Stimulated activated CD4-positive, alpha-beta T cell treated with anti-CD3 and anti-CD28 coated beads, Interleukin-2, amount 100 ng/mL, for 4 hours (primary cell): ENCODE results near the gene JMY.
"Not testable (repeated sequence)": the region's sequence is repeated elsewhere in the genome, so short reads cannot be mapped to it uniquely, and the experiment has no call there.

Experiments
- DNase-seq: peaks from one replicate; pipeline ENCODE4 v3.0.0-alpha.2; 2020; ENCODE audit warnings: low read depth

The JMY gene

DNA sequence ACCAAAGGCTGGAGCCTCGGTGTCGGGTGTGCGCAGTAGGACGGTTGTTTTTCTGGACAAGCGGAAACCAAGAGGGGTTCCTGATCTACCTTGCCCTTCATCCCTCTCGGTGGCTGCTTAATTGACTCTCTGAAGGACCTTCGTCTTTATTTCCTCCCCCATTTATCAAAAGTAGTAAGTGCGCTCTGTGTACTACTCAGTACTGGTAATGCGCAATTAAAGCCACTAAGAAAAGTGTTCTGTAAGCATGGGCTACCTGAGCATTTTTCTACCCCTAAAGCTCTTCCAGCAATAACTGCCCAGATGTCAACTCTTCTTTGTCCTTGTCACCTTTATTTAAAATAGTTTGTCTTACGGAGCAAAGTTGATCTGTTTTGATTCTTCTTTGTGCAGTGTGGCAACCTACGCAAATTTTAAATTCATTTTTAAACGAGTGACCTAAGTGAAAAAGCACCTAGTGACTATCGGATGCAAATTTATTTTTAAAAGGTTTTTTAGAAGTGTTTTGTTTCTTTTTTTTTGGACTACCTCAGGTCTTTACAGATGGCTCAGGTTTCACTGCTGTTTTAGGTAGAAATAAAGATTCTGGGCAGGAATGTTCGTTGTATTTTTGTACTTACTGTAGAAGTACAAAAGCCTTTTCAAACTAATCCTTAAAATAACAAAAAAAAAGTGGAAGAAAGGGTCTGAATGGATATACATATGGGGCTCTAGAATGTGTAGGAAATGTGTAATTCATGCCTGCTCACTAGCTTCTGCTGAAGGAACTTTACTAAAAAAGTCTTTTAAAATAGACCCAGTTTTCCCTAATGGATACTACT, 2.0 kb downstream of the JMY start:
- DNase-seq = no peak

DNA sequence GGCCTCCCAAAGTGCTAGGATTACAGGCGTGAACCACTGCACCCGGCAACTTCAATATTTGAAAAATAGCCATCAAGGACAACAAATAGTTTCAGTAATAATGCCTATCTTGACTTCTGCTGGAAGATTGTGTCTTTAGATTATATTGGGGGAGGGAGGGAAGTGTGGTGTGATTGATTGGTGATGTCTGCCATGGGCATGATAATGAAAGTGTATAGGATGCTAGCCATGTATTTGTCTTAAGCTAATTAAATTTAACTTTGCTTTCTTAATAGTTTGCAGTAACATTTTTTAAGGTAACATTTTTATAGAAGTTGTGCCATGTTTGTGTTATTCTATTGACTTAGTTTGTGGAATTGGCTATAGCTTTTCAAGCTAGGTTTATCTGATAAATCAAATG, 4.6 kb downstream of the JMY start:
- no peak for DNase-seq

DNA sequence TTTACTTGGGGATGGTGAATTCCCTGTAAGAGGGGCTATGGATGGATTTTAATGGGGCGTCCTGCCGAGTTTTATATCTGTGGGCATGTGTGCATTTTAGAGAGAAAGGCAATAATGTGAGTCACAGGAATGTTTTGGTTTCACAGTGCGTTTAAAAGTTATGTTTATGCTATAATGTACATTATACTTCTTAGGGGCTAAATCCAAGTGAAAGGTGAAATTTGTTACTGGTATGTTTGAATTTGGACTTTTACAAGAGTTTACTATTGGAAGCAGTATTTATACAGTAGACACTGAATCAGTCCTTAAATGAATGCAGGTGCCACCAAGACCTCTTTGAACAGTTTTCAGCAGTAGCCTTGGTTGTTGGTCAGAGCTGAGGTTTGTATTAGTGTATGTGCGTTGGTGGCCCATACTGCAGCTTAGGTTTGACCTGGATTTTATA, 5.6 kb downstream of the JMY start:
- DNase-seq = no peak

DNA sequence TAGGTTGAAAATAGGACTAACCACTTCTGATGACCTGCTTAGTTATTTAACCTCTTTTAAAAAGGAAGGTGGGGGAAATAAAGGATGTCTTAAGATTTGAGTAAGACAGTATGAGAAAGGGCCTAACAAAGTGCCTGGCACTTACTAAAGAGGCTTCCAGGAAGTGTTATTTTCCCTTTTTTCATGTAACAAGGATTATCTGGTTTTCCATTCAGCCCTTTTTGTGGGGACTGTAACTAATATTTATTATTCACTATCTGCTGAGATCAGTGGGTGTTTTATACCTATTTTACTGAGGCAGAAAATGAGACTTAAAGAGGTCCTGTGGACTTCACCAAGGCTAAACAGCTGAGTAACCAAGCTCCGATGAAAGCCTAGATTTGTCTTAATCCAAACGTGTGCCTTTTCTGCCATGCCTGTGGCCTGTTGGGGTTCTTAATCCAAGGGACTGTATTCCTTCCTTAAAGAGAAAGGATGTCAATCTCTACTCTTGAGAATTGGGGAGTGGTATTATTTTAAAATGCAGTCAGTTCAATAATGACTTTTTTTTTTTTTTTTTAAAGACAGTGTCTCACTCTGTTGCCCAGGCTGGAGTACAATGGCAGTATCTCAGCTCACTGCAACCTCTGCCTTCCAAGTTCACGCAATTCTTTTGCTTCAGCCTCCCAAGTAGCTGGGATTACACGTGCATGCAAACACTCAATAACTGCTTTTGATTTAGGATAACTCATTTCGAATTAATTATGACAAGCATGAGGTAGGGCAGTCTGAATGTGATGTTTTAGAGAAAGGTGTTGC, 6.5 kb downstream of the JMY start:
- no peak for DNase-seq

DNA sequence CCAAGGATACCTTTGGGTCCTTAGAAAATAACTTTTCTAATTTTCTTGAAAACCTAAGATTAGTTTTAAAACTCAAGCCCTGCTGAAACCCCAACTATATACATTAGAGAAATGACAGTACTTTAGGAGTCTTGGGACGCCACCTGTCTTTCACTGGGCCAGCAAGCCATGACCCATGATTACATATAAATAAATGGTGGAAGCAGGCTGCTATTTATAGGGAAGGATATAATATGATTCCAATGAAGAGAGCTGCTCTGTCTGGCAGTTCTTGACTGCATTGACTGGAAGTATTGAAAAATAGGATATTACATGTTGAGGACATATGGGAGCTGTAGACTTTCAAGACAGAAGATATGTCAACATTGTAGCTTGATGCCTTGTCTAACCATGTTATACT, 7.3 kb downstream of the JMY start:
- DNase-seq = no peak

DNA sequence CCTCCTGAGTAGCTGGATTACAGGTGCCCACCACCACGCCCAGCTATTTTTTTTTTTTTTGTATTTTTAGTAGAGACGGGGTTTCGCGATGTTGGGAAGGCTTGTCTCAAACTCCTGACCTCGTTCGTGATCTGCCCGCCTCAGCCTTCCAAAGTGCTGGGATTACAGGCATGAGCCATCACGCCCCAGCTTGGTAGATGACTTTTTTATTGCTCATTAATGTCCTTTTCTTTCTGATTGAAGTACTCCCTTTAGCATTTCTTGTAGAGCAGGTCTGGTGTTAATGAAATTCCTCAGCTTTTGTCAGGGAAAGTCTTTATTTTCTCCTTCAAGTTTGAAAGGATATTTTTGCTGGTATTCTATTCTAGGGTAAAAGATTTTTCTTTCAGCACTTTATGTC, 18.1 kb downstream of the JMY start:
- not testable (repeated sequence) for DNase-seq

DNA sequence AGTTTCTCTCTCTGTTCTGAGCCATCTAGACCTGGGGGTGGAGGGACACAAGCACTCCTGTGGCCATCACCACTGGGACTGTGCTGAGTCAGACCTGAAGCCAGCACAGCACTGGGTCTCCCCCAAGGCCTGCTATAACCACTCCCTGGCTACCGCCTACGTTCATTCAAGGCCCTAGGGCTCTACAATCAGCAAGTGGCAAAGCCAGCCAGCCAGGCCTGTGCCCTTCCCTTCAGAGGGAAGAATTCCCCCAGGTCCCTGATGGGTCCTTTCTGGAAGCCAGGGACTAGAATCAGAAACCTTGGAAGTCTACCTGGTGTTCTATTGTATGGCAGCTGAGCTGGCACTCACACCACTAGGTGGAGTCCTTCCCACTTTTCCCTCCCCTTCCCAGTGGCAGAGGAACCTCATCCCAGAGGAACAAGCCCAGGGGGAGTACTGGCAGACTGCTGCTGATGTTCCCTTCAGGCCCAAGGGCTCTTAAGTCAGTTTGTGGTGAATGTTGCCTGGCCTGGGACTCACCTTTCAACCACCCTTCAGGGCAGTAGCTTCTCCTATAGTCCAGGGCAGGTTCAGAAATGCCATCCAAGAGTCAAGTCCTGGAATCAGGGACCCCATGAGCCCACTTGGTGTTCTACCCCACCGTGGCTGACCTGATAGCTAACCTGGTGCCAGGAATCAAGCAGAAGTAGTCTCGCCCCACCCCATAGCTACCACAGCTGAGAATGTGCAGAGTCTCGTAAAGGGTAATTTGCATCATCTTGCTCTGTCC, 20.0 kb downstream of the JMY start:
- DNase-seq = no peak

DNA sequence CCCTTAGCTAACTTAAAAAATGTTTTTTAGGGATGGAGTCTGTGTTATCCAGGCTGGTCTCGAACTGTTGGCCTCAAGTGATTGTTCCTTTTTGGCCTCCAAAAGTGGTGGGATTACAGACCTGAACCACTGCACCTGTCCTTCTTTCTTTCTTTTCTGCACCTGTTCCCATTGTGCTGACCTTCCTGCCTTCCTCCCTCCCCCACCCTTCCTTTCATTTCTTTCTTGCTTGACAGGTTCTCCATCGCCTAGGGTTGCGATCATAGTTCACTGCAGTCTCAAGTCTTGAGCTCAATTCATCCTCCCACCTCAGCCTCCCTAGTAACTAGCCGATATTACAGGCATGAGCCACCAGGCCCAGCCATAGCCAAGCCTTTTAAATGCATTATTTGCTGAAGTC, 20.6 kb downstream of the JMY start:
- no peak for DNase-seq

DNA sequence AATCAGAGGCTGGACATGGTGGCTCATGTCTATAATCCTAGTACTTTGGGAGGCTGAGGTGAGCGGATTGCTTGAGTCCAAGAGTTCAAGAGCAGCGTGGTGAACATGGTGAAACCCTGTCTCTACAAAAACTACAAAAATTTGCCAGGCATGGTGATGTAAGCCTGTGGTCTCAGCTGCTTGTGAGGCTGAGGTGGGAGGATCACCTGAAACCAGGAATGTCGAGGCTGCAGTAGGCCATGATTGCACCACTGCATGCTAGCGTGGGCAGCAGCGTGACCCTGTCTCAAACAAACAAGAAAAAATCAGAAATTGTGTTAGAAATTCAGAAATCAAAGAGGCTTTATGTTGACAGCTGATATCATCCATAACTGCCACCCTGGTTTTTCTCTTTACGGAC, 21.4 kb downstream of the JMY start:
- DNase-seq = no peak

DNA sequence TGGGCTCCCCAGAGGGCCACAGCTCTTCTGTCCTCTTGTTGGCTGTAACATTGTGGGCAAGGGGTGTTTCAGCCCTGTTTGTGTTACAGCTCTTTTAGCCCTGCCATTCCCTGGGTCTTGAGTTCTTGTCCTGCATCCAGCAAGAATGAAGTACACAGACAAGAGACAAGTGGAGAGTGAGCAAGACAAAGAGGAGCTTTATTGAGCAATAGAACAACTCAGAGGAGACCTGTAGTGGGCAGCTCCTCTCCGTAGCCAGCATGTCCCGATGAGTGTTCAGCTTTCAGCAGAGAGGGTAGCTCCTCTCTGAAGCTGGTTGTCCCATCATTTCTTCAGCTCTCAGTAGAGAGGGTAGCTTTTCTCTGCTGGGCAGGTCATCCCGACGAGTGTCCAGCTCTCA, 22.9 kb downstream of the JMY start:
- DNase-seq = no peak

DNA sequence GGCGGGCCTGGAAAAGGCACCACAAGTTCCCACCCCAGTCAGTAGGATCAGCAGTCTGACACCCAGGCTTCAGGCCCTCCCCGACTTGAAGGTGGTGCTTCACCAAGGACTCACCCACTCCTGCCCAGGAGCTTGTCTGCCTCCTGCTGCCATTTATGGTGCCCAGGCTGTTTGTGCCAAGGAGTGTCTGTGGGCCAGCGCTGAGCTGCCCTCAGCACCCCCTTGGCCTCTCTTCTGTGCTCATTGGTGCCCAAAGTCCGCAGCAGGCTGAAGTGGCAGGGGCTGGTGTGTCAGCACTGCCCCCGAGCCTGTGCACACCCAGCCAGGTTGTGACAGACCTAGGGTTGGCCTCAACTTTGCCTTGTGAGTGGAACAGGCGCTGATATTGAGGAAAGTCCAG, 23.5 kb downstream of the JMY start:
- no peak for DNase-seq

DNA sequence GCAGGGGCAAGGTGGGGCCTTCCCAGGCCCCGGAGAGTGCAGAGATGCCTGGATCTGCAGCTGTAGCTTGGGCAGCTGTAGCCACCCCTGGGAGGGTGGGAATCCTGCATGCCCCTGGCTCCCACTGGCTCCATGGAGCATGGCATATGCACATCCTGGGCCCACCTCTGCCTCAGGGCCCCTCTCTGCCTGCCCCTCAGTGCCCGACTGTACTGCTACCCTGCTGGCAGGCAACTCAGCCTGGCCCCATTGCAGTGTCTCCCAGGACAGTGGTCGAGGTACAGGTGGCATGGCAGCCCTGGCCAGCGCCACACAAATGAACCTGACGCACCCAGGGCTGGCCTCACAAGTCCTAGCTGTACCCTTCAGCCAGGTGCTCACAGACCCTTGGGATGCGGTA, 23.9 kb downstream of the JMY start:
- DNase-seq = no peak

DNA sequence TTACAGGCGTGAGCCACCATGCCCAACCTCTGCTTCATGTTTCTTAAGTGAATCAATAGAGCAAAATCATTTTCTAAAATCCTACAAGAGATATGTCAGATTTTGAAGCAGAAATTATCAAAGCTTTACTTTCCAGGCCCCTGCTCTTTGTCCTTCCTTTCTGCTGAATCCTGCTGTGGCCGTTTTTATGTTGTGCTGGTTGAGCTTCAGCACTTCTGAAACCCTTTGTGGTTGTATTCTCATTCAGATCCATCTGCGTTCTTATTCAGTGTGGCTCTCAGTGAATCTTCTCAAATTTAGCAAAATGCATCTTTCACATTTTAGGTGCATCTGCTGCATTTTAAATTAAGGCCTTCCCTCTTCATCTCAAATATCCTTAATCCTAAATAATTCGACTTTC, 26.0 kb downstream of the JMY start:
- DNase-seq = no peak

DNA sequence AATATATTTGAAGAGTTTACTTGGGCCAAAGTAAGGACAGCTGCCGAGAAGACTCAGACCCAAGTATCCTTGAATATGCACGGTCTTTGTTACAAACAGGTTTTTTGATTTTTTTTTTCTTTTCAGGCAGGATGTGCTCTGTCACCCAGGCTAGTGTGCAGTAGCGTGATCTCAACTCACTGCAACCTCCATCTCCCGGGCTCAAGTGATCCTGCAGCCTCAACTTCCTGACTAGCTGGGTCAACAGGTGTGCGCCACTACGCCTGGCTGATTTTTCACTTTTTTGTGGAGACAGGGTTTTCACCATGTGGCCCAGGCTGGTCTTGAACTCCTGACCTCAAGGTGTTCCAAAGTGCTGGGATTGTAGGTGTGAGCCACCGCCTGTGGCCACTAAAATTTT, 27.4 kb downstream of the JMY start:
- DNase-seq = no peak

DNA sequence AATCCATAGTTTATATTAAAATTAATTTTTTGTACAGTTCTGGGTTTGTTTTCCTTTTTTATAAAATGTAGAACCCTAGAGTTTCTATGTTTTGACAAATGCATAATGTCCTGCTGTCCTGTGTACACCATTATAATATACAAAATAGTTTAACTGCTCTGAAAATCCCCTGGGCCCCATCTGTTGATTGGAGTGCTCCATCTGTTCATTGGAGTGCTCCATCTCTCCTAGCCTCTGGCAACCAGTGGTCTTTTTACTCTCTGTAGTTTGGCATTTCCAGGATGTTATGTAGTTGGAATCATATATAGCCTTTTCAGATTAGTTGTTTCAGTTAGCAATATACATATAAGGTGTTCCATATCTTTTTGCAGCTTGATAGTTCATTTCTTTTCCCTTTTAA, 31.2 kb downstream of the JMY start:
- DNase-seq = no peak

DNA sequence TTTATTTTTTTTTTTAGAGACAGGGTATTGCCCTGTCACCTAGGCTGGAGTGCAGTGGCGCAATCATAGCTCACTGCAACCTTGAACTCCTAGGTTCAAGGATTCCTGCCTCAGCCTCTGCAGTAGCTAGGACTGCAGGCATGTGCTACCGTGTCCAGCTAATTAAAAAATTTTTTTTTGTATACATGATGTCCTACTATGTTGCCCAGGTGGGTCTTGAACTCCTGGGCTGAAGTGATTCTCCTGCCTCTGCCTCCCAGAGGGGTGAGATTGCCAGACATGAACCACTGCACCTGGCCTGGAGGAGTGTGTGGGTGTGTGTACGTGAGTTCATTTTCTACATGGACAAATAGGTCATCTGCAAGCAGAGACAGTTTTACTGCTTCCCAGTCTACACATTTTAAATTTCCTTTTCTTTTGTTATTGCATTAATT, 33.8 kb downstream of the JMY start:
- DNase-seq = no peak

DNA sequence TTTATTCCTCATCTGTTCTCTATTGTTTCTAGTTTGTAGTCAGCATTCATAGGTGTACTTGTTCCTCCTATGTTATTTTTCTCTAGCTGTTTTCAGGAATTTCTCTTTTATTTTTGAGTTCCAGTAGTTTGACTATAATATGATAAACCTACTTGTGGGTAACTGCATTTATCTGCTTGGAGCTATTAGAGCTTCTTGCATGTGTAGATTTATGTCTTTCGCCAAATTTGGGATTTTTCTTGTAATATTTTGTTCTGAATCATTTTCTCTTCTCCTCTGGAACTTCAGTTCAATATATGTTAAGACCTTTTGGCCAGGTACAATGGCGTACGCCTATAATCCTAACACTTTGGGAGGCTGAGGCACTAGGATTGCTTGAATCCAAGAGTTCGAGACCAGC, 37.4 kb downstream of the JMY start:
- DNase-seq = no peak

DNA sequence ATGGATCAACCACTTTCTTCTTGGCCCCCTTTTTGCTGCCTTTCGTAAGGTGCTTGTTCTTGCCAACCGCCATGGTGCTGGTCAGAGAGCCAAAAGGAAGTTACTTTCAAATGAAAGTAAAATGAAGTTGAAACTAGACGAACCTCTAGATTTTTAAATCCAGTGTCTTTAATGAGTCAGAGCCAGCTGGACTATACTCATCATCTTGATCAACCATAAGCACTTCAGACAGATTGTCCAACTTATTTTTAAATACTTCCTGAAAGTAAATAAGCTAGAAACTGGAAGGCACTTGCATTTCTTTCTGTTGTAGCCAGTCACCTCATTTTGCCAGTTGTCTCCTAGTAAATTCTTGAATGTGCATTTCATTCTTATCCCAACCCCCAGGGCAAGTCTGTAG, 48.9 kb downstream of the JMY start:
- DNase-seq = no peak

DNA sequence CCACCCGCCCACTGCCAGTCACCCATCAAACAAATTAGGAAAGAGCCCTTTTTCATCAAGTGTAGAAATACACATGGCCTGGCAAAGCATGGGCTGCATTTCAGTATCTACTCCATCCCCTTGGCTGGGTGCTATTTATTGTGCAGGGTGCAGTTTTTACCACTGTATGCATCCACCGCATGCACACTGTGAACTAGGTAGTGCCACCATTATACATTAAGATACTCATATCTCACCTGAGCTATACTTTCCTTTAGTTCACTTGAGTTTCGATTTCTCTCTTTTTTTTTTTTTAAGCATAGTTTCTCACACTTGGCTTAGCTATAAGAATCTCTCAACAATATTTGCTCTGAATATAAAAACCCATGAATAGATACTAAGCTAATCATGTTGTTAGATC, 49.4 kb downstream of the JMY start:
- no peak for DNase-seq

DNA sequence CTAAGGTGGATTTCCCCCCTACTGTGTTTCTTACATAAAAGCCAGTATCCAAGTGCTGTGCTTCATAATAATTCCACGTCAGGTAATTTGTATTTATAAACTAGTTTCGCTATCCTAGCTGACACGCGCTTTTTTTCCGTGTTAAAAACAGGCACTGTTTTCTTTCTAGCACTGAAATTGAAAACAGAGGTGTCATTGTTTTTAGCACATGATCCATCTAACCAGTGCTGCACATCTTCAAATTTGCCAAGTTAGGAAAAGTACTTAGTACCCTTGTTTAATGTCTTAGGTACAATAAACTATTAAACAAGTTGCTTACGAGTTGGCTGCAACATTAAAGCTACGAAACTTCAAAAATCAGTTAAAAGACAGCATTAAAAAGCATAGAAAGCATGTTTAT, 49.9 kb downstream of the JMY start:
- DNase-seq = no peak

DNA sequence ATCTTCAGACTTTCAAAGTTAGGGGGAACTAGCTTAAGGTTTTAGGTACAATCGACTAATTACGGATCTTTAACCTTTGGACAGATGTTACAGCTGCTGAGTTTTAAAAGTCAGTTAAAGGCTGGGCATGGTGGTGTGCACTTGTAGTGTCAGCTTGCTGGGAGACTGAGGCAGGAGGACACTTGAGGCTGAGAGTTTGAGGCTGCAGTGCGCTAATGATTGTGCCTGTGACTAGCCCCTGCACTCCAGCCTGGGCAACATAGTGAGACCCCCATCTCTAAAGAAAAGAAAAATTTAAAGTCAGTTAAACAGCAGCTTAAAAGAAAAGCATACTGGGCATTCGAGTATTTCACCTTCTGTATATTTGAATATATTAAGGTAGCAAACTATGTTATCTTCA, 51.4 kb downstream of the JMY start:
- DNase-seq = no peak

DNA sequence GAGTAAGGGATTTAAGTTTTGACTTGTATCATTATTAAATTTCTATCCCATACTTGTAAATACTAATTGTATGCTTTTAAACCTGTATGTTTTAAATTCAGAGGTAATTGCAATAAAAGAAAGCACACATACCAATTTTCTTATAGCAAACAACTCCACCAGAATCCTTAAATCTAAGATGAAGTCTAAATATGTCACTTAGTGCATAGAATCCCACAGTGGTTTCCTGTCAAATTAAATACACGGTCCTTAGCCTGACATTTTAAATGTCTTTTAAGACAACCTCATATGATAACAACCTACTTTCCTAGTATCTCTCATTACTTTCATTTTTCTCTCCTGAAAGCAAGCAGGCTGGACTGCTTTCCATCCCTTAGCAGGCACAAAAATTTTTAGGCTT, 52.0 kb downstream of the JMY start:
- DNase-seq = no peak

DNA sequence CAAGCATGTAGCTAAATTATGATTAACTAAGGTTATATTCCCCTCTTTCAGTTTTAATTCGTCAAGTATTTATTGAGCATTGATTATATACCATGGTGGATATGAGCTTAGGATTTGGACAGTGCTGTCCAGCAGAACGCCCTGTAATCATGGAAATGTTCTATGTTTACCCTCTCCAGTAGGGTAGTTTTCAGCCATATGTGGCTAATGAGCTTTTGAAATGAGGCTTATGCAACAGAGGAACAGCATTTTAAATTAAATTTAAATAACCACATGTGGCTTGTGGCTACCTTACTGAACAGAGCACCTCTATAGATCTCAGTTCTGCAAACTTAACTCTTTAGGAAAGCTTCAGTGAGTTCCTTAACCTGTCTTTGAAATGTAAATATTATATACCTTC, 59.1 kb downstream of the JMY start:
- no peak for DNase-seq
